GM19397 (cell line): ENCODE data around the gene SYNE1.

Experiments
- ATAC-seq: cut with Tn5 transposase; IDR thresholded peaks from one replicate; pipeline ENCODE4 v1.9.1; 2021; ENCODE audit warnings: mild to moderate bottlenecking, moderate library complexity; ENCODE audit not compliant: unreplicated experiment

The SYNE1 gene

GRCh38 chr6:152295346-152295745 is 341.8 kb downstream of the SYNE1 start:
- ATAC-seq, result no peak

GRCh38 chr6:152293404-152293803 is 343.8 kb downstream of the SYNE1 start:
- no peak for ATAC-seq

DNA sequence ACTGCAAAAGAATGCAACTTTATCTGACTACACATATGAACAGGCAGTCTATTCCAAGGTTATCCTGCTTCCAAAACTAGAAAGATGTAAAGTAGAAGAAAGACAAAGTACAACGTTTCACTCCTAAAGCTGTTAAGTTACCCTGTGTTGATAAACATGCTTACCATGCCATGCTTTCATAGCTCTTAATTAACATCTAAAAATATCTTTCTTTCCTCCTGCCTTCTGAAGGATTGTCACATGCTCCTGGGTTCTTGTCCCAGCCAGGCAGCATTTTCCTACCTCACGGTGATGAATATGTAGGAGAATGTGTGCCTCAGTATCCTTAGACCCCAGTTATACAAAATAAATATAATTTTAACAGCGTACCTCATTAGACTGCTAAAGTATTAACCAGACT is 344.6 kb downstream of the SYNE1 start:
- ATAC-seq, result no peak

- no peak for ATAC-seq
These were observed 346.5 kb downstream of the SYNE1 start for GRCh38 chr6:152290693-152291092.

DNA sequence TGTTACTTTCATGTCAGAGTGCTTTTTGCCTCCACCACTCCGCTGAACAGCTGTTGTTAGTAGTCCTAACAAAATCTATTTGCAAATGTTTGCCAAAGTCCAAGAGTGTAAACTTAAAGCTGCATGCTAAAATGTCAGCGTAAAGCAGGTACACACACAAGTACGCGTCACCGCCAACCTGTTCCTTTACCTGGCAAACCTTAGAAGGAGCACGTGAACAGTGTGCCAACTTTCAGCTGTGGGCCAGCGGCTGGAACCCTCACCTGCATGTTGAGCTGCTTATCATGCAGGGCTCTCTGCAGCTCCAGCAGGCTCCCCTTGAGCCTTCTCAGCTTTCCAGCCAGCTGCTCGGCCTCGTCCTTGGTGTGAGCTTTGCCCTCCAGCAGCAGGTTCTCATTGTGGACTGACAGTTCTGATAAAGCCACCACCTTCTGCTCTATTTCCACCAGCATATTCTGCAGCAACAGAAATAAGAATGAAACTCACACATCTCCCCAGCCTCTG is 359.3 kb downstream of the SYNE1 start:
- ATAC-seq, result no peak

DNA sequence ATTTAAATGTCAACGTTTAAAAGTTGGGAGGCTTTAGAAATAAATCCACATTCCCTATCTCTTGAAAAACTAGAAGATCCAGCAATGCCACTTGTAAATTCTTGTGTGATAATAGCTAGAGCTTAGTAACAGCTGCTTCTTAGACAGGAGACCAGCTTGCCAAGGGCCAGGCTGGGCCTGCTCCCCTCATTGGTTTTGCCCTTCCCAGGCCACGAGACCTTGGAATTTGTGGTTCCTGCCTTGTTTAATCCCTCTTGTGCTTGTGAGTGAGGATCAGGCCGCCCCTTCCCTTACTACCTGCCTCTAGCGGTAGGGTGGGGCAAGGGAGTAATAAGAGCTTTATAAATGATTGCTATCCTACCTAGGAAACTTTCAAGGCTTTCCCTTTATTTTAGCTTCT is 363.5 kb downstream of the SYNE1 start:
- ATAC-seq, result no peak

- ATAC-seq, result no peak
These were observed 364.2 kb downstream of the SYNE1 start for GRCh38 chr6:152273002-152273401.

- no peak for ATAC-seq
These were observed 364.7 kb downstream of the SYNE1 start for GRCh38 chr6:152272486-152272885.

- ATAC-seq, result no peak
These were observed 365.2 kb downstream of the SYNE1 start for GRCh38 chr6:152271776-152272464.

- ATAC-seq, result no peak
These were observed 366.7 kb downstream of the SYNE1 start for GRCh38 chr6:152270301-152270925.

DNA sequence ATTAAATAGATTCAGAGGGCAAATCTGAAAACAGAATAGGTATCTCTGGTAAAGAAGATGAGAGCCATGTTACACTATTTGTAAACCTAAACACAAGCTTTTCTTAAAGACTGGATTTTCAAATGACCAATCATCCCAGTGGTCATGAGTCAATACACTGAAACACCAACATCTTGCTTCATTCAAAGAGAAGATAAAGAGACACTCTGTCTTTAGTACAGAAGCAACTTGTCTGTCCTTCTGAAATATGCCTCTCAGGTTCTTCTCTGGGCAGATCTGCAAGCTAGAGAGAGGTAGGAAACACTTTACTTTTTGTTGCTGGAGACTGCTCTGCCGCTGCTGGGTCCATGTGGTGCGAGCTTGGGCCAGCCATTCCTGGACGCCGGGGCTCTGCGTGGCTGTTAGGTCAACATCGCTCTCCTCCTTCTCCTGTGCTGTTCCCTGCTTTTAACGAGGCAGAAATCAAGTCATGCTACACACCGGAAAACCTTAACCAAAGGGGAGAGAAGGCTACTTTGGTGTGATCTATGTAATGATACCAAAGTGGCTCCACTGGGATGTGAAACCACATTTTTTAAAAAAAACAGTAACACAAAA is 368.2 kb downstream of the SYNE1 start:
- no peak for ATAC-seq

GRCh38 chr6:152267967-152268845 is 369.0 kb downstream of the SYNE1 start:
- no peak for ATAC-seq

GRCh38 chr6:152265651-152266050 is 371.5 kb downstream of the SYNE1 start:
- no peak for ATAC-seq

DNA sequence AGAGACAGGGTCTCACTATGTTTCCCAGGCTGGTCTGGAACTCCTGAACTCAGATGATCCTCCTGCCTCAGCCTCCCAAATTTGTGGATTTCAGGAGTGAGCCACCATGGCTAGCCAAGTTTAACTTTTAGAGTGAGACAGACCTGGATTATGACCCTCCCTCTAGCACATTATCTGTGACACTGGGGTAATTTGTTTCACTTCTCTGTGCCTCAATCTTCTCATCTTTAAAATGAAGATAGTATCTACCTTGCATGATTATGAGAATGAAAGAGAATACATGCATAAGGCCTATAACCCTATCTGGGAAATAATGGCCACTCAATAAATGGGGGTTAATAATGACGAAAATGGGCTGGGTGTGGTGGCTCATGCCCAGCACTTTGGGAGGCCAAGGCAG is 373.6 kb downstream of the SYNE1 start:
- ATAC-seq, result no peak

DNA sequence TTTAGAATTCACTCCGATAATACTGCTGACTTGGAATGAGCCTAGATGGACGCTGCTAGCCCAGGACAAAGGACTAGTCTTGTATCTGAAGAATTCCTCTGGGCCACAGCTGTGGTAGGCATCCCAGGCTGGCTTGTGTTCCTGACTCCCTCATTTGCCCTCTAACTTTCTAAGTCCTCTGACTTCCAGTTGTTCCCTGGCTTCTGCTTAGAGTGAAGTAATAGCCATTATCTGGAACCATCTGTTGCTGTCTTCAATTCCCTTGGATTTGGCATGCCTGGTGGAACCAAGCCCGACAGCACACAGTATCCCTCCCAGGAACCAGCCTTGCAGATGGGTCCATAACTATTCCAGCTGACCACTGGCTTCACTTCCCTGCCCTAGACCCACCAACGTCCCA is 376.0 kb downstream of the SYNE1 start:
- ATAC-seq, result no peak

- no peak for ATAC-seq
These were observed 377.9 kb downstream of the SYNE1 start for GRCh38 chr6:152259234-152259633.

GRCh38 chr6:152257581-152257980 is 379.6 kb downstream of the SYNE1 start:
- ATAC-seq, result no peak

GRCh38 chr6:152250127-152250526 is 387.0 kb downstream of the SYNE1 start:
- ATAC-seq, result no peak

DNA sequence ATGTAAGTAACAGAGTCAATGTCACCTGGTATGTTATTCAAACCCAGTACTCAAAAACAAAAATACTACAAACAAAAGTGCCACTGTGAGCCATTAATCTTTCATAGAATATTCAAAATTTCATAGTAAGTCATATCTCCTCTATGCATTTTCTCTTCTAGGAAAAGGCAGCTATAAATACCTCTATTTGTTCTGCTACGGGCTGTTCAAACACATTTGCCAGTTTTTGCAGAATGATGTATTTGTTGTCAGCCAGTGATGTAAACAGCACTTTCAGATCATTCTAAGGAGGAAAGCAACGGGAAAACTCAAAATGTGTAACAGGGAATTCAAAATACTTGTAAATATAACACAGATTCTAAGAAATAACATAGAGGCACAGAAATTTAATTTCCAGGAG is 388.2 kb downstream of the SYNE1 start:
- ATAC-seq, result no peak

DNA sequence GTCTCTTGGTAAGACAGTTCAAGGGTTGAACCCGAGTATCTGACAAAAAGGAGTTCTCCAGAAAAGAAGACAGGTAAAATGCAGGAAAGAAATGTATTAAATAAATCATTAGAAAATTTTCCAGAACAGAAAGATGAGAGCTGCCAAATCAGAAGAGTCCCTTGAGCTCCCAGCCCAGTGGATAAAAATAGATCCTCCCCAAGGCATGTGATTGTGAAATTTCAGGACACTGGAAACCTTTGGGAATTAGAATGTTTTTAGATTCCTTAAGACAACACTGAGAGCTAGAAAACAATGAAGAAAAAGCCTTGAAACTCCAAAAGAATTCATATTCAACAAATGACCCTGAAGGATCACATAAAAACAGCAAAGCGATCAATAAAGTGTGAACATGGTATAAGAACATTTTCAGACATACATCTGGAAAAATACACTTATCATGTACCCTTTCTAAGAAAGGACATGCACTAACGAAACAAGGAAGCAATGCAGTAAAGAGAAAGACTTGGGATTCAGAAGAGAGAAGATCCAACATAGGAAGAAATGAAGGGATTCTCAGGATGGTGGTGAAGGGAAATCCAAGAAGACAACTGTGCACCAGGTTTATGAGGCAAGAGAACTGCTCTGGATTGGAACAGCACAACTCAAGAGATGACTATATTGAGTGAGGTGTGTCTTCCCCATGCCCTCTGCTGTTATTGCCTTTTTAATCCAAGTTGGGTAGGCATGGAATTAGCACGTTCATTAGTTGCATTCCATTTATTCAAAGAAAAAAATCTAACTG is 390.4 kb downstream of the SYNE1 start:
- no peak for ATAC-seq
